WI38 (cell line): Measurements from ENCODE around the gene IFI30.

Experiments used
- H3K4me3 ChIP-seq: 2 replicates; pipeline ENCODE4 v1.5.1; 2011; ENCODE audit warnings: low read depth, mild to moderate bottlenecking, control low read depth, low read length
- TF ChIP-seq, protein P1 (sequence below): IDR thresholded peaks from 2 replicates; pipeline ENCODE4 v1.5.1; 2012; ENCODE audit warnings: low read depth, mild to moderate bottlenecking, control low read depth, low read length

Gene IFI30

DNA sequence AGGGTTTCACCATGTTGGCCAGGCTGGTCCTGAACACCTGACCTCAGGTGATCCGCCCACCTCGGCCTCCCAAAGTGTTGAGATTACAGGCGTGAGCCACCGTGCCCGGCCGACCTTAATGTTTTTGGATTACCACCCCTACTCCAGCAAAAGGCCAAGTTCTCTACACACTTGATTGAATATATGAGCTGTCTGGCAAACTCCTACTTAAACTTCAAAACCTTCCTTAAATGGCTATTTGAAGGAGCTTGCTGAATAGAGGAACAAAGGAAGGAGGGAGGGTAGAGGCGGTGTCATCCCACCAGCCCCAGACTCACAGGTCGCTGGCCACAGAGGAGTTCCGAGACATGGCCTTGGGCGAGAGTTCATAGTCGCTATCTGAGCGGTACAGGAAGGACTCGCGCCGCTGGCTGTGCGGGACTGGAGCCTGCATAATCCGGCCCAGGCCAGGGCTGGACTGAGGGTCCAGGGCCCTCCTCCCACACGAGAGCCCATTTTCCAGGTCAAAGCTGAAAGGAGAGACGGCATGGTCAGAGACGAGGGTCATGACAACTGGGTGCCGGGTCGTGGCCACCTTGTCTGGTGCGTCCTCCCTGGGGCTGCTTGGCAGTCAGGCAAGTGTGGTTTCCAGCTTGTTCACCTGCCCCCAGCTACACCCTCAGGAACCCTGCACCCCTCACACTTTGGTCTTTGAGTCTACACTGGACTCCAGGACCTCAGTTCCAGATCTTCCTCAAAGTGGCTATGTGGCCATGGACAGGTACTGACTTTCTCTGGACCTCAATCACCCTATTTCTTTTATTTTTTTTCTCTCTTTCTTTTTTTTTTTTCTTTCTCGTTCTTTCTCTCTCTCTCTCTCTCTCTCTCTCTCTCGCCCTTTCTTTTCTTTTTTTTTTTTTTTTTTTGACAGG is 48.5 kb downstream of the IFI30 start:
- TF ChIP-seq, protein P1, sequence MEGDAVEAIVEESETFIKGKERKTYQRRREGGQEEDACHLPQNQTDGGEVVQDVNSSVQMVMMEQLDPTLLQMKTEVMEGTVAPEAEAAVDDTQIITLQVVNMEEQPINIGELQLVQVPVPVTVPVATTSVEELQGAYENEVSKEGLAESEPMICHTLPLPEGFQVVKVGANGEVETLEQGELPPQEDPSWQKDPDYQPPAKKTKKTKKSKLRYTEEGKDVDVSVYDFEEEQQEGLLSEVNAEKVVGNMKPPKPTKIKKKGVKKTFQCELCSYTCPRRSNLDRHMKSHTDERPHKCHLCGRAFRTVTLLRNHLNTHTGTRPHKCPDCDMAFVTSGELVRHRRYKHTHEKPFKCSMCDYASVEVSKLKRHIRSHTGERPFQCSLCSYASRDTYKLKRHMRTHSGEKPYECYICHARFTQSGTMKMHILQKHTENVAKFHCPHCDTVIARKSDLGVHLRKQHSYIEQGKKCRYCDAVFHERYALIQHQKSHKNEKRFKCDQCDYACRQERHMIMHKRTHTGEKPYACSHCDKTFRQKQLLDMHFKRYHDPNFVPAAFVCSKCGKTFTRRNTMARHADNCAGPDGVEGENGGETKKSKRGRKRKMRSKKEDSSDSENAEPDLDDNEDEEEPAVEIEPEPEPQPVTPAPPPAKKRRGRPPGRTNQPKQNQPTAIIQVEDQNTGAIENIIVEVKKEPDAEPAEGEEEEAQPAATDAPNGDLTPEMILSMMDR: no peak
- no peak overlapping the region for H3K4me3 ChIP-seq

DNA sequence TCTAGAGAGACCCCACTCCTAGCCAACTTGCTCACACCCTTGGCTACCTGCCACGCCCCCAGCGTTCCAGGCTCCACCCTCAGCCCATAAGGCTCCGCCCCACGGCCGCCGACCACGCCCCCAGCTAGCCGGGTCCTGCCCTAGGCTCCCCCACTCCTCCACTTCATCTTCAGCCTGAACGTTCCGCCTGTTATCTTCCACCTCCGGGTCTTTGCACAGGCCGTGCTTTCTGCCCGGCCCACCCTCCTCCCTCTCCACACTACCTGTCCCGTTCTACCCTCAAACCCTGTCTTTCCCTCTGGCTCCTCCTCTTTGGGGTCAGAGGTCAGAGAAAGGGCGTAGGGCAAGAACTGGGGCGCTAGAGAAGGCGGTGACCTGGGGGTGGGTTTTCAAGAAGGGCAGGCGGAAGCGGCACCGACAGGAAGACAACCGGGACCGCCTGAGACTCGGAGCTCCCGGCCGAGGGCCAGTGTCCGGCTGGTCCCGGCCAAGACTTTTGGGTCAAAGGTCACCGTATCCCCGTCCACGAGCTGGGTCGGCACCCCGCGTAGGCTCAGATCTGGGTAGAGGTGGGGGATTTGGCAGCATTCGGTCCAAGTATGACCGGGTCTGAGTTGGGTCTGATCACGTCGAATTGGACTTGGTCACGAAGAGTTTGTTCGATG is 50.4 kb downstream of the IFI30 start:
- peak overlapping the region; percentile 53 for H3K4me3 ChIP-seq
- TF ChIP-seq, protein P1: no peak

DNA sequence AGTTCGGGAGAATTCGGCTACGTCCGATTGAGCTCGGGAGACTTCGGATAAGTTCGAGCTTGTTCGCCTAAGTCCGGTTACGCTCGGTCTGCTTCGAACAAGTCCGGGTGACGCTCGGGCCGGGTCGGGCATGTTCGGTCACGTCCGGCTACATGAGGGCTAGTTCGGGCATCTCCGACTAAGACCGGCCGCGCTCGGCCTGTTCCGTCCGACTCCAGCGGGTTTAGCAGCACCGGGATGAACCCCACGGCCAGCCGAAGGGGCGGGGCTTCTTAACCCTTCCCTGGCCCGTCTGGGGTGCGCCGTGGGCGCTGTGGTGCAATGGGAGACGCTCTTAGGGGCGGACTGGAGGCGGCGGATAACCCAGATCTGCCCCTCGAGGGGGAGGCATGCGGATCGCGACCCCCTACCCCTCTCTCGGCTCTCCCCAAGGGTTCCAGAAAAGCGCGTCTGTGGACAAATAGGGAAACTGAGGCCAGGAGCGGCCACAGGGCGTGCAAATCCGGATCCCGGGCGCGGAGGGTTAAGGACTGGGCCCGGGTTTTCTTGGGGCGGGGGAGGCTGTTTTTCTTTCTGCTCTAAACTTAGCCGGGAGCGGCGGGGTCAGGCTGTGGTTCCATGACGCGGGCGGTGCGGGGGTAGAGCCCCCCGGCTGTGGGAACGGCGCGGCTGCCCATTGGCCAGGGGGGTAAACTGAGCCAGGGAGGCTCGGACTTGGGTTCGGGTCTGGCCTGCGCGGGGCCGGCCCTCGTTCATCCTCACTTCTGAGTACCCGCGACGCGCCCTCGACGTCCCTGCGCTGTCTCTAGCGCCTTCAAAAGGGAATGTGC is 51.1 kb downstream of the IFI30 start:
- TF ChIP-seq, protein P1: no peak
- H3K4me3 ChIP-seq: peak overlapping the region; percentile 53

DNA sequence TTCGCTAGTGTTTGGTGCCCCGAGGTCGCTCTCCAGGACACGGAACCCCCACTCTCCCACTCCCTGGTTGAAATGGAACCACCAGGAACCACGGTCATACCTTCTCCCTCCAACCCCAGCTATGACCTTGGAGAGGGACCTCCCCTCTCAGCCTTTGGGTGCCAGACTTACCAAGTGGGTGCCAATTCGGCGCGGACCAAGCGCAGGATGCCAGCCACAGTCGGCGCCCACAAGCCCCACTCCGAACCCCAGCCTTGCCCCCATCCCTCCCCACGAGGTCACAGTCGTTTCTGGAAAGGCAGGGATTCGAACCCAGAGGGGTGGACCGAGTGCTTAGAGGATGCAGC is 51.7 kb downstream of the IFI30 start:
- TF ChIP-seq, protein P1: no peak
- H3K4me3 ChIP-seq: no peak overlapping the region

DNA sequence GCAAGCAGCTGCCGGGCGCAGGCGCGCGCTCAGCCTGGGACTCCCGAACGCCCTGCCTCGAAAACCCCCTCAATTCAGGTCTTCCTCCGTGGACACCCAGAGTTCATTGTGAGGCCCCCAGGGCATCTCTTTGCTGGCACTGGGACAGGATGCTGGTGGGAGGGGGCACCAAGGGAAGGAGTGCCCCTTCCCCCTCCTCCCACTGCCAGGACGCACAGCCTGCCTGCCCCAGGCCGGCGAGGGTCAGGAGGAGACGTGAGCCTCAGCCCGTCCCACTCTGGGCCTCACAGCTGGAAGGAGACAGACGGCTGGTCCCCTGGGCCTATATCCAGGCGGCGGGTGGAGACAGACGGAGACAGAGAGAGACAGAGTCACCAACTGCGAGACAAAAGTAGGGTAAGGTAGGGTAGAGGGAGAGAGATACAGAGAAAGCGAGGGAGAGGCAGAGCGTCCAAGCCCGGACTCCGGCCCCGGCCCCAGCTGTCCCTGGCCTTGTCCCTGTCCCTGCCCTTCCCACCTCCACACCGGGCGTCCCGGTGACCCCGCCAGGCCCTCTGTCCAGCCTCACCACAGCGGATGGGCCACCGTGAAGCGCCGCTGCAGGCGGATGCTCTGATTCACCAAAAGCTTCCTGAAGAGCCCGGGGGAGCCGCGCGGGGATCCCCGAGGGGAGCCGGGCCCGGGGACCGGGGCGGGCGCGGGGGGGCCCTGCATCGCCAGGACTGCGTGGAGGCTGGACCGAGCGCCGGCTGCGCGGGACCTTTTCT is 52.3 kb downstream of the IFI30 start, which contains the start of gene PDE4C:
Gene PDE4C (minus strand): TSS at position 737 of the 767 bp plus-strand sequence. CDS start 23 bp downstream, at position 714.
- no peak within 1 kb of the TSS for H3K4me3 ChIP-seq
- TF ChIP-seq, protein P1: no peak

DNA sequence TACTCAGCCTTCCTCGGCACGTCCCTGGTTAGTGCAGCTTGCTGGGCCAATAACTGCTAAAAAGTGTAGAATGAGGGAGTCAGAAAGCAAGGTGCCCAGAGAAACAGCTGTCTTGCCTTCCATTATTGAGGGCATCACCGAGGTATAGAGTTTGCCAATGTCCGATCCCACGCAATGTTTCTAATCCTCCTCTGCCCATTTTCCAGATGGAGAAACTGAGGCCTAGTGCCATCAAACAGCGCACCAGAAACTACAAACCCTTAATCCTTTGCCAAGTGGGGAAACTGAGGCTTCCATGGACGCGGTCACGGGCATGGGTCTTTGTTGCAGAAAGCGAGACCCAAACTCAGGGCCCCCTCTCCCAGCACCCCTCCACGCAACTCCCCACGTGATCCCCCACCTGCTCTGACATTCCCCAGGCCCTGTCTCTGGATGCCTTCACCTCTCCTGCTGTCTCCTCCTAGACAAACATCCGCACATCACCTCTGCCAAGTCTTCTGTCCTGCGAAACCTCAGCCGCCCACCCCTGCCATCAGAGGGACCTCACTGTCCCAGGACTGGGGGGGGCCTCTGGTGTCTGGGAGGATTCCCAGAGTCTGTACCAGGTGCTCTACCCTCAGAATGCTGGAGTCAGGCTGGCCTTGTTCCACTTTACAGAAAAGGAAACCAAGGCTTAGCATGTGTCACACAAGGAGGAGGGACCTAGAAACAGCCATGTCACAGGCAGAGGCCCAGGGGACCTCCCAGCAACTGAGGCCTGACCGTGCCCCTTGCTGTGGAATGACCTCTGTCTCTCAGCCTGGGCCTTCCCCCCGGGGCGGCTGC is 53.6 kb downstream of the IFI30 start:
- TF ChIP-seq, protein P1: no peak
- no peak overlapping the region for H3K4me3 ChIP-seq
